ENCODE data around the gene PNPLA1. TPM values are rescaled to one million over a fixed set of nuclear protein-coding genes. Genes with fewer than 3 reads are reported as not detected.
"Not testable (repeated sequence)": the region's sequence is repeated elsewhere in the genome, so short reads cannot be mapped to it uniquely, and the experiment has no call there.

Gene PNPLA1
- total RNA-seq, 1 donor from 2014 or later, result not detected

- no peak for DNase-seq (ENCODE audit: low read depth, low spot score)
Measured at GRCh38 chr6:36334832-36335459, 65.1 kb downstream of the PNPLA1 start.

GRCh38 chr6:36335465-36336207 is 65.8 kb downstream of the PNPLA1 start:
- DNase-seq (ENCODE audit: low read depth, low spot score), result no peak

- DNase-seq (ENCODE audit: low read depth, low spot score), result no peak
Measured at GRCh38 chr6:36336208-36336710, 66.4 kb downstream of the PNPLA1 start.

- no peak for DNase-seq (ENCODE audit: low read depth, low spot score)
Measured at GRCh38 chr6:36336779-36337241, 67.0 kb downstream of the PNPLA1 start, which contains the start of gene BNIP5. TSS of gene BNIP5 (minus strand) at chr6:36336888. CDS start at chr6:36330690, 6,198 bp downstream.

GRCh38 chr6:36337814-36338213 is 68.0 kb downstream of the PNPLA1 start:
- DNase-seq (ENCODE audit: low read depth, low spot score), result no peak

- DNase-seq (ENCODE audit: low read depth, low spot score), result not testable (repeated sequence)
Measured at GRCh38 chr6:36338223-36338622, 68.4 kb downstream of the PNPLA1 start.

- no peak for DNase-seq (ENCODE audit: low read depth, low spot score)
Measured at GRCh38 chr6:36339146-36339545, 69.3 kb downstream of the PNPLA1 start.

GRCh38 chr6:36340306-36340617 is 70.4 kb downstream of the PNPLA1 start:
- DNase-seq (ENCODE audit: low read depth, low spot score), result no peak

GRCh38 chr6:36340618-36341454 is 71.0 kb downstream of the PNPLA1 start:
- DNase-seq (ENCODE audit: low read depth, low spot score), result no peak

- no peak for DNase-seq (ENCODE audit: low read depth, low spot score)
Measured at GRCh38 chr6:36343109-36343680, 73.3 kb downstream of the PNPLA1 start.

GRCh38 chr6:36345681-36346466 is 76.0 kb downstream of the PNPLA1 start:
- no peak for DNase-seq (ENCODE audit: low read depth, low spot score)

- DNase-seq (ENCODE audit: low read depth, low spot score), result no peak
Measured at GRCh38 chr6:36346486-36347273, 76.8 kb downstream of the PNPLA1 start.

- no peak for DNase-seq (ENCODE audit: low read depth, low spot score)
Measured at GRCh38 chr6:36347621-36348020, 77.8 kb downstream of the PNPLA1 start.

- no peak for DNase-seq (ENCODE audit: low read depth, low spot score)
Measured at GRCh38 chr6:36349240-36349639, 79.4 kb downstream of the PNPLA1 start.

- DNase-seq (ENCODE audit: low read depth, low spot score), result peak; percentile 87
Measured at GRCh38 chr6:36350082-36350481, 80.2 kb downstream of the PNPLA1 start.

- peak; percentile 83 for DNase-seq (ENCODE audit: low read depth, low spot score)
Measured at GRCh38 chr6:36350681-36351571, 81.1 kb downstream of the PNPLA1 start.

GRCh38 chr6:36352477-36353157 is 82.8 kb downstream of the PNPLA1 start:
- DNase-seq (ENCODE audit: low read depth, low spot score), result no peak

GRCh38 chr6:36353411-36353915 is 83.6 kb downstream of the PNPLA1 start:
- no peak for DNase-seq (ENCODE audit: low read depth, low spot score)
